GM13976 (cell line): Measurements from ENCODE around the gene MTX3.

ENCODE experiments used
- DNase-seq: peaks from one replicate; pipeline ENCODE4 v3.0.0; 2012; ENCODE audit warnings: low spot score
- in situ Hi-C: fragments of 300-500 bp; cut with MboI; formaldehyde crosslinking; loops from one replicate; pipeline ENCODE4 v1.12.0; 2022; ENCODE audit warnings: low sequenced_read_pairs, mixed read lengths, inconsistent platforms; ENCODE audit not compliant: unreplicated experiment
- TF ChIP-seq, protein P1 (sequence below): IDR thresholded peaks from 2 replicates; pipeline ENCODE4 v1.5.1; 2012; ENCODE audit warnings: borderline replicate concordance, mild to moderate bottlenecking; ENCODE audit not compliant: insufficient read depth; ENCODE audit errors: extremely low read depth, missing control alignments, control extremely low read depth

MTX3 gene

GRCh38 chr5:80008995-80009765 is 18.1 kb upstream of the MTX3 start:
- TF ChIP-seq, protein P1, sequence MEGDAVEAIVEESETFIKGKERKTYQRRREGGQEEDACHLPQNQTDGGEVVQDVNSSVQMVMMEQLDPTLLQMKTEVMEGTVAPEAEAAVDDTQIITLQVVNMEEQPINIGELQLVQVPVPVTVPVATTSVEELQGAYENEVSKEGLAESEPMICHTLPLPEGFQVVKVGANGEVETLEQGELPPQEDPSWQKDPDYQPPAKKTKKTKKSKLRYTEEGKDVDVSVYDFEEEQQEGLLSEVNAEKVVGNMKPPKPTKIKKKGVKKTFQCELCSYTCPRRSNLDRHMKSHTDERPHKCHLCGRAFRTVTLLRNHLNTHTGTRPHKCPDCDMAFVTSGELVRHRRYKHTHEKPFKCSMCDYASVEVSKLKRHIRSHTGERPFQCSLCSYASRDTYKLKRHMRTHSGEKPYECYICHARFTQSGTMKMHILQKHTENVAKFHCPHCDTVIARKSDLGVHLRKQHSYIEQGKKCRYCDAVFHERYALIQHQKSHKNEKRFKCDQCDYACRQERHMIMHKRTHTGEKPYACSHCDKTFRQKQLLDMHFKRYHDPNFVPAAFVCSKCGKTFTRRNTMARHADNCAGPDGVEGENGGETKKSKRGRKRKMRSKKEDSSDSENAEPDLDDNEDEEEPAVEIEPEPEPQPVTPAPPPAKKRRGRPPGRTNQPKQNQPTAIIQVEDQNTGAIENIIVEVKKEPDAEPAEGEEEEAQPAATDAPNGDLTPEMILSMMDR = no peak
- in situ Hi-C loops = no loop called here
- no peak for DNase-seq

GRCh38 chr5:80002677-80003076 is 11.6 kb upstream of the MTX3 start:
- TF ChIP-seq, protein P1 = no peak
- in situ Hi-C loops = no loop called here
- no peak for DNase-seq

GRCh38 chr5:79999722-80000121 is 8.7 kb upstream of the MTX3 start:
- in situ Hi-C loops = no loop called here
- TF ChIP-seq, protein P1 = no peak
- DNase-seq = no peak

DNA sequence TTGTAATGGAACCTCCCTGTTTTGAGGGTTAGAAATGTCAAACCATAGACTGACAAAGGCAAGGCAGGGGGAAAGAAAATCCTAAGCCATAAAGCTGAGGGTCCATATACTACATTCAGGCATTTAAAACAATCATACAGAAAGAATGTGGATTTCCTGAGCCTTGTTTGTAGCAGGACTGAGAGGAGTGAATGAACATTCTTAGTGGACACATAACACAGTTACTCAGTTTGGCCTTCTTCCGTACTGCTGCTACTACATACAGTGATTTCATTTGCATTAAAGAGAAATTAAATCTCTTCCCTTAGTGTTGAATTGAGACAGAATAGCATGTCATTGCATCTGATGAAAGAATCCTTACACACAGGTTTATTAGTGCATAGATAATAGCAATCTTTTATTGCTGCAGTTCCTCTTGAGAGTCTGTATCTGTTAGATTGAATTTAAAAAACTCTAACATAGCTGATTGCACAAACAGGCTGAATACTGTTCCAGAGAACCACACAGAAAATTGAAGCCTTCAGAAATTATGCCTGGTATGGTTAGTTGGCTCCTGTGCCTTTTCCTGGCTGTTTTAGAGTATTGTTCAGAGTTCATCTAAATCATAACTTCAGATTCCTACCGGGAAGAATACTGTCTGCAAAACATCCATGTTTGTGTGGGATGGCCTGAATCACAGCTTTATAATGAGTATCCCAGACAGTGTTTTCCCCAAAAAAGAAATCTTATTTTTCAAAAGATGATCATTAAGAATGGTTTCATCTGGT is 2.0 kb upstream of the MTX3 start:
- in situ Hi-C loops = no loop called here
- TF ChIP-seq, protein P1 = no peak
- DNase-seq = no peak

DNA sequence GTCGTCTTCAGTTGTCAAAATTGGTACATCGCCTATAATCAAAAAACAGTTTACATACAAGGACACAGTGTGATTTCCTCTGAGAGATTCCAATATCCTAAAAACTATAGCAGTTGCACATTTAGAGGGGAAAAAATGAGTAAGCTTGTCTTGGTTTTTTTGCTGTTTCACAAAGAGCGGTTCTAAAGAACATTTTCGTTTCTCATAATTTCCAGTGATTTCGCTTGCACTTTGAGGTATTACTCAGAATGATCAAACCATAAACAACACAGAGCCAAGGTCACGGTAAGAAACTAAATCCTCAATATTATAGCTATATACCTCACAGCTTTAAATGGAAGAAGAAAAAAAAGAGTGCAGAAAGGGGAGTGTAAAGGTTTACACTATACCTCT is 861 bp downstream of the MTX3 start:
- peak; percentile 53 for DNase-seq
- TF ChIP-seq, protein P1 = no peak
- in situ Hi-C loops = no loop called here

DNA sequence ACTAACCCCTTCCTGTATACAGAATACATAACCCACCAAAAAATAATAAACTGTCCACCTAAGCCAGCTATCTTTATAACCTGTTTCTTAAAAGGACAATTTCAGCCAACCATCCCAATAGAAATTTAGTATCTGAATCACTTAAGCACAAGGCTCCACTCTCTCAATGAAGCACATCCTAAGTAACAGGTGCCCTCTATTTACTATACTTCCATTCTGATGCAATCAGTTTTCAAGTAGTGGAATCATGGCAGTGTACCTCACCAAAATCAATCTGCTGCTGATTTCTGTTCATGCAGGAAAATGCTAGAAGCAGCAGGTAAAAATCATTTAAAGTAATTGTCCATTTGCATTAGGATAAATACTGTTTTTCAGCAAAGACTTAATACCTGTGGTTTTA is 4.8 kb downstream of the MTX3 start:
- in situ Hi-C loops = no loop called here
- TF ChIP-seq, protein P1 = no peak
- DNase-seq = no peak
